ENCODE measurements around the gene PGLYRP2.

GRCh38 chr19:15445227-15445605 lies 34.1 kb downstream of the PGLYRP2 start:
- no peak for TF ChIP-seq EZH2 (IDR thresholded peaks at IDR 0.05; ENCODE audit: borderline replicate concordance, low read depth, low read length, severe bottlenecking)
- TF ChIP-seq CTCF (IDR thresholded peaks at IDR 0.05; ENCODE audit: borderline replicate concordance, extremely low read depth, low read length, poor library complexity, severe bottlenecking), result no peak
